ENCODE measurements around the gene SOX11.
"Not testable (repeated sequence)": the region's sequence is repeated elsewhere in the genome, so short reads cannot be mapped to it uniquely, and the experiment has no call there.

Gene SOX11

DNA sequence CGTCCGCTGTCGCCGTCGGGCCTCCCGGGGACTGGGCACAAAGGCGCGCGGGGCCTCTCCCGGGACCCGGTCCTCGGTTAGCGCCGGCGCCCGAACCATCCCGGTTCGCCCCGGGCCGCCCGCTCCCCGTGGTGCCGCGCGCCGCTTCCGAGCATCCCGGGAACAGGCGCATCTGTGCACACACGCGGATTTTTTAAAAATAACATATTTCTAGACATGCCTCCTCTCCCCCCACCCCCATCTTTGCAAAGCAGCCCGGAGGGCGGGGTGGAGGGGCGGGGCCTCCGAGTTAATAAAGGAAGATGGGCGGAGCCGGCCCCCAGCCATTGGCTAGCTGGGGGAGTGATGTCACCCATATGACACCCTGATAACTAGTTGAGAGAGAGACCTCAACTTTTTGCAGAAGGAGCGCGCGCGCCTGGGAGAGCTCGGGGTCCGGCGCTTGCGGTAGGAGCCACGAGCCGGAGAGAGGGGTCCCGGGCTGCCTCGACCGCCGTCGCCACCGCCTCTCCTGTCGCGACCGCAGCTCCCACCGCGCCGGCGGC, at the start of gene SOX11:
SOX11 (plus strand) TSS at position 400 of the 545 bp plus-strand sequence. CDS start 338 bp downstream, outside the sequence.
- no peaks in the 10 kb centered on the region for H3K9me3 ChIP-seq (ENCODE audit: control insufficient read depth, low read length)
- H3K9ac ChIP-seq (ENCODE audit: low read length): no peak within 1 kb of the TSS
- no peak within 1 kb of the TSS for H3K4me3 ChIP-seq (ENCODE audit: low read length)
- peaks cover 61% of the 10 kb centered on the region for H3K27me3 ChIP-seq (ENCODE audit: control insufficient read depth, insufficient read depth, low read length)
- peaks cover 6% of the 10 kb centered on the region for H3K4me1 ChIP-seq (ENCODE audit: control insufficient read depth, insufficient read depth, low read length)
- H3K36me3 ChIP-seq (ENCODE audit: control insufficient read depth, insufficient read depth, low read length): no peaks in the 10 kb centered on the region

DNA sequence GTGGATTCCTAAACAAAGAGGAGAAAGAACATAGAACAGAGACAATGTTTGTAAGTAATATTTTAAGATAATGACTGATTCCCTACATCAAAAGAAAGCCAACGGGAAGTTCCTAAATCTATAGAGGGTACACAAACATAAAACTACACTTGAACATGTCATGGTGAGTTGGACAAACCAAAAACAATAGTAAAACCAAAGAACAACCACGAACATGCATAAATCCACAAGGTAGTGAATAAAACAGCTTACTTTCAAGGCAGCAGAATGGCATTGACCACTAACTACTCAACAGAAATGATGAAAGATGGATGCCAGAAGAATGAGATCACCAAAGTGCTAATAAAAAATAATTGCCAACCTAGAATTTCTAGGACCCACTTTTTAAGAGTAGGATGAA, 39.5 kb upstream of the SOX11 start:
- not testable (repeated sequence) for H3K9ac ChIP-seq (ENCODE audit: low read length); H3K9me3 ChIP-seq (ENCODE audit: control insufficient read depth, low read length); H3K36me3 ChIP-seq (ENCODE audit: control insufficient read depth, insufficient read depth, low read length); H3K27me3 ChIP-seq (ENCODE audit: control insufficient read depth, insufficient read depth, low read length); H3K4me1 ChIP-seq (ENCODE audit: control insufficient read depth, insufficient read depth, low read length); H3K4me3 ChIP-seq (ENCODE audit: low read length)

DNA sequence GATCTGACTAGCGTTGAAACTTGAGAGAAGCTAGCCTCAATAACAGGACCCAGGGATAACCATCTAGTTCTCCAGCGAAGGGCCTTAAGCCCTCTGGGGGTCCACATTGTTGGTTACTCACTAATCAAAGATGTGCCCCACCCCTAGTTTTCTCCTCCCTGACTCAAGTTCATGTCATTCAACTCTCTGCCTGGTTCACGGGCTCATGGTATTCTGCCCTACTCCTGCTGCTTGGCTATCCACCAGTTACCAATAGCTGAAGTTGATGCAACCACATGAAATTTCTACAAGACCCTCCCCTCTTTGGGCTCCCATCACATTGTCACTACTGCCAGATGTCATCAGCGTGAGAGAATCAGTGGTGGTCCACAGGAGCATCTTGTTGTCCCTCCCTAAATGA, 38.4 kb upstream of the SOX11 start:
- not testable (repeated sequence) for H3K9me3 ChIP-seq (ENCODE audit: control insufficient read depth, low read length); H3K9ac ChIP-seq (ENCODE audit: low read length); H3K36me3 ChIP-seq (ENCODE audit: control insufficient read depth, insufficient read depth, low read length); H3K4me3 ChIP-seq (ENCODE audit: low read length); H3K27me3 ChIP-seq (ENCODE audit: control insufficient read depth, insufficient read depth, low read length); H3K4me1 ChIP-seq (ENCODE audit: control insufficient read depth, insufficient read depth, low read length)

DNA sequence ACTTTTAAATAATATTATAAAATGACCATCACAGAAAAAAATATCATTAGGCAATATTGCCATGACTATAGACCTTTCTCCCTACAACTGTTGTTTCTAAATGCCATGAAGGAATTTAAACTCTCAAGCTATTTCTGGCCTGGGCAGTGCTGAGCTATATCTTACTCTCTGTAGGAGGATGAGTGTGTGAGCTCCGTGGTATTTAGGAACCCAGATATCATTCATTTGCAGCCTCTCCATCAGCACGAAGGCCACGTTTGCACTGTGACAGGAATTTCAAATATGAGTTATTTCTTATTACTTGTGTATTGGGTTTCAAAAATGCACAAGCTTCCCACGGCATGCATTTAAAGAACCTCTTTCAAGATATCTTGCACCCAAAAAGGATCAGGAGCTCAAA, 35.0 kb upstream of the SOX11 start:
- H3K9ac ChIP-seq (ENCODE audit: low read length): no peak overlapping the region
- no peaks in the 10 kb centered on the region for H3K27me3 ChIP-seq (ENCODE audit: control insufficient read depth, insufficient read depth, low read length)
- H3K4me1 ChIP-seq (ENCODE audit: control insufficient read depth, insufficient read depth, low read length): no peaks in the 10 kb centered on the region
- no peaks in the 10 kb centered on the region for H3K9me3 ChIP-seq (ENCODE audit: control insufficient read depth, low read length)
- no peak overlapping the region for H3K4me3 ChIP-seq (ENCODE audit: low read length)
- no peaks in the 10 kb centered on the region for H3K36me3 ChIP-seq (ENCODE audit: control insufficient read depth, insufficient read depth, low read length)

DNA sequence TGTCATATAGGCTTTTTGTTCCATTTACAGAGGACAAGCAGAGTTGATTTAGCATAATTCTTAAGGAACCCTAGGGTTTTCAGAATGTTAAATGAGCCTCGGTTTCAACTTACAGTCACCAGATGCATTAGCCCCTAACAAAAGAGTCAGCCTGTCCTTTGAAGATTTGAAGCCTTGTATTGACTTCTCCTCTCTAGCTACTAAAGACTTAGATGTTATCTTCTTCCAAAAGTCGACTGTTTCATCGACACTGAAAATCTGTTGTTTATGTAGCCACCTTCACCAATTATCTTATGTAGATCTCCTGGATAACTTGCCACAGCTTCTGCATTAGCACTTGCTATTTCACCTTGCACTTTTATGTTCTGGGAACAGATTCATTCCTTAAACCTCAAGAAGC, 31.6 kb upstream of the SOX11 start:
- no peaks in the 10 kb centered on the region for H3K27me3 ChIP-seq (ENCODE audit: control insufficient read depth, insufficient read depth, low read length)
- no peak overlapping the region for H3K9ac ChIP-seq (ENCODE audit: low read length)
- H3K36me3 ChIP-seq (ENCODE audit: control insufficient read depth, insufficient read depth, low read length): no peaks in the 10 kb centered on the region
- no peaks in the 10 kb centered on the region for H3K4me1 ChIP-seq (ENCODE audit: control insufficient read depth, insufficient read depth, low read length)
- no peaks in the 10 kb centered on the region for H3K9me3 ChIP-seq (ENCODE audit: control insufficient read depth, low read length)
- no peak overlapping the region for H3K4me3 ChIP-seq (ENCODE audit: low read length)

DNA sequence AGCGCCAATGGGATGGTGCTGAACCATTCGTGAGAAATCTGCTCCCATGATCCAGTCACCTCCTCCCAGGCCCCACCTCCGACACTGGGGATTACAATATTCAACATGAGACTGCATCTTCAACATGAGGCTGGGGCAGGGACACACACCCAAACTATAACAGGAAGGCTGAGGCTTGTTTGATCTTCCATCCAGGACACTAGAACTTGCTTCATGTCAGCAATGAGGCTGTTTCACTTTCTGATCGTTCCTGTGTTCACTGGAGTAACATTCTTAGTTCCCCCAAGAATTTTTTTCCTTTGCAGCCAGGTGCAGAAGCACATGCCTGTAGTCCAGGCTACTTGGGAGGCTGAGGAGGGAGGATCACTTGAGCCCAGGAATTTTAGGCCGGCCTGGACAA, 30.8 kb upstream of the SOX11 start:
- Histone ChIP-seq H3K27me3 (ENCODE audit: control insufficient read depth, insufficient read depth, low read length) (no peaks in the 10 kb centered on the region), H3K9ac (ENCODE audit: low read length) (no peak overlapping the region), H3K4me1 (ENCODE audit: control insufficient read depth, insufficient read depth, low read length) (no peaks in the 10 kb centered on the region), H3K9me3 (ENCODE audit: control insufficient read depth, low read length) (no peaks in the 10 kb centered on the region), H3K36me3 (ENCODE audit: control insufficient read depth, insufficient read depth, low read length) (no peaks in the 10 kb centered on the region), H3K4me3 (ENCODE audit: low read length) (no peak overlapping the region)

DNA sequence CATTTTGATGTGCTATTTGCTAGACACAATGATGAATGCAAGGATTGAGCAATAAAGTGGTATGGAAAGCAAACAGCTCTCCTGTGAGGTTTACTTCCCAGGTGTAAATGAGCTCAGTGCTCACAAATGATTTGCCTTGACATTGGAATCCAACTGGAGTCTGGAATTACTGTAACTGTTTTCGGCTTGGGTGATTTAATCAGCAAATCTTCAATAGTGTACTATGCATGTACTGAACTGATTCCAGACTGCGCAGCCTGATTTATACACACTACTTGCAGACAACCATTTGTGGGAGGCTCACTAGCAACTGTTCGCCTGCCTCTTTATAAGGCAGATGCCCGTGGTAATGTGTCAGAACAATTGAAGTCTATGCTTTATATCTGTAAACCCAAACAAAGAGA, 27.9 kb upstream of the SOX11 start:
- H3K27me3 ChIP-seq (ENCODE audit: control insufficient read depth, insufficient read depth, low read length): no peaks in the 10 kb centered on the region
- H3K4me1 ChIP-seq (ENCODE audit: control insufficient read depth, insufficient read depth, low read length): no peaks in the 10 kb centered on the region

DNA sequence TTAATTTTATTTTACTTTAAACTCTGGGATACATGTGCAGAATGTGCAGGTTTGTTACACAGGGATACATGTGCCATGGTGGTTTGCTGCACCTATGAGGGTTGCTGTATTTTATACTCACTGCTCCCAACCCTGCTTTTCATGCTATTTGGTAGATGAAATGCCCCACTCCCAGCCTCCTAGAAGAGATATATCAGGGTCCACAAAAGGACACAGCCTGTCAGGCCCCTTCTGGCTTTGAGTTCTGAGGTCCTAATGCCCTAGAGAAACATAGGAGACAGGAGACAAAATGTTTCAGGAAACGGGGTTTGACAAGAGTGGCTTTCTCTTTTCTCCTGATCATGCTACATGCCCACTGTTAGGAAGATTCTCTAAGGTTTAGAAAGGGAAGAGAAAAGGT, 27.1 kb upstream of the SOX11 start:
- Histone ChIP-seq H3K4me3 (ENCODE audit: low read length) (no peak overlapping the region), H3K4me1 (ENCODE audit: control insufficient read depth, insufficient read depth, low read length) (no peaks in the 10 kb centered on the region), H3K9me3 (ENCODE audit: control insufficient read depth, low read length) (no peaks in the 10 kb centered on the region), H3K36me3 (ENCODE audit: control insufficient read depth, insufficient read depth, low read length) (no peaks in the 10 kb centered on the region), H3K27me3 (ENCODE audit: control insufficient read depth, insufficient read depth, low read length) (no peaks in the 10 kb centered on the region), H3K9ac (ENCODE audit: low read length) (no peak overlapping the region)

More for the DNA sequence above, 27.9 kb upstream of the SOX11 start:
- H3K36me3 ChIP-seq (ENCODE audit: control insufficient read depth, insufficient read depth, low read length): no peaks in the 10 kb centered on the region
- no peak overlapping the region for H3K4me3 ChIP-seq (ENCODE audit: low read length)
- H3K9me3 ChIP-seq (ENCODE audit: control insufficient read depth, low read length): no peaks in the 10 kb centered on the region
- no peak overlapping the region for H3K9ac ChIP-seq (ENCODE audit: low read length)

DNA sequence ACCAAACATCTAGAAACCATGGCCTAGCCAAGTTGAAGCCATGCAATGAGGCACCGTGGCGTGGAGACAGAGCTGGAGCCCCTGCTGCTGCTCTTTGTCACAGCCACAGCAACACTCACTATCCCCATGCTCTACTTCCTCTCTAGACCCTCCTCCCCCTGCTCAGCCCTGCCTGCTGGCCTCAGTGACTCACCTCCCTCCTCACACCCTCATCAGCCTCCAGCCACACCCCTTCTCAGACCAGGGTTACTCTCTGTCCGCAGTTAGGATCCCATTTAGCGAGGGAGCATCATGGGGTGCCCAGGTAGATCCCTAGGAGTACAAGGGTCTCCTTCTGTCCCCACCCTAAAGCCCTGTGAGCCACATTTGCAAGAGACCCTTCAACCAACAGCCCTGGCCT, 25.4 kb upstream of the SOX11 start:
- no peaks in the 10 kb centered on the region for H3K36me3 ChIP-seq (ENCODE audit: control insufficient read depth, insufficient read depth, low read length)
- no peak overlapping the region for H3K9ac ChIP-seq (ENCODE audit: low read length)
- H3K4me1 ChIP-seq (ENCODE audit: control insufficient read depth, insufficient read depth, low read length): no peaks in the 10 kb centered on the region
- H3K9me3 ChIP-seq (ENCODE audit: control insufficient read depth, low read length): no peaks in the 10 kb centered on the region
- no peak overlapping the region for H3K4me3 ChIP-seq (ENCODE audit: low read length)
- H3K27me3 ChIP-seq (ENCODE audit: control insufficient read depth, insufficient read depth, low read length): no peaks in the 10 kb centered on the region

DNA sequence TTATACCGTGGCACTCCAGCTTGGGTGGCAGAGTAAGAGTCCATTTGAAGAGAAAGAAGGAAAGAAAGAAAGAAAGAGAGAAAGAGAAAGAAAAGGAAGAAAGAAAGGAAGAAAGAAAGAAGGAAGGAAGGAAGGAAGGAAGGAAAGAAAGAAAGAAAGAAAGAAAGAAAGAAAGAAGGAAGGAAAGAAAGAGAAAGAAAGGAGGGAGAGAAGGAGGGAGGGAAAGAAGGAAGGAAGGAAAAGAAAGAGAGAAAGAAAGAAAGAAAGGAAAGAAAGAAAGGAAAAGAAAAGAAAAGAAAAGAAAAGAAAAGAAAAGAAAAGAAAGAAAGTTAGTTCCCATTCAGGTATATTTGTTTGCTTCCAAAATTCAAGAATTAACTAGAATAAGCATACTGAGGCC, 24.5 kb upstream of the SOX11 start:
- H3K9me3 ChIP-seq (ENCODE audit: control insufficient read depth, low read length); H3K4me3 ChIP-seq (ENCODE audit: low read length); H3K36me3 ChIP-seq (ENCODE audit: control insufficient read depth, insufficient read depth, low read length); H3K27me3 ChIP-seq (ENCODE audit: control insufficient read depth, insufficient read depth, low read length); H3K4me1 ChIP-seq (ENCODE audit: control insufficient read depth, insufficient read depth, low read length); H3K9ac ChIP-seq (ENCODE audit: low read length): not testable (repeated sequence)

DNA sequence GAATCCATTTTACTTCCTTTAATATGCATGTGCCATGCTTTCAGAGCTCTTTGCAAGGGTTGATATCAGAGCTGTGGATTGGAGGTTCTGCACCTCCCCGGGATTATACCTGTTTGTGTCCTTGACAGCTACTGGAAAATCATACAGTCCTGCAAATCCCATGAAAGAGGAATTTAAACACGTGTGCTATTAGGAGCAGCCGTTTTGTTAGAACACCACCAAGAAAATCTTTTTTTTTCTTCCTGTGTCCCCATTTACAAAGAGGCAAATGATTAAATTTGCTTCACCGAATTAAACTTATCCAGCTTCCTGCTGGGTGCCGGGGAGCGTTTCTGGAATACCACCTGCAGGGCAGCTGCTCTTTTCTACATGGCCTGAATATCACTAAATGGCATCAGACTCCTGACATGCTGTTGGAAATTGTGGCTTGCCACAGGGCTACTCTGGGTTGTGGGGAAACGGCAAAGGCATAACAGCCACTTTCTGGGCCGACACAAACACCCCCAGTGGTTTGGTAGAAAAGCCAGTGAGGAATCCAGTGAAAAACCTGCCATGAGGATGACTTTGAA, 23.4 kb upstream of the SOX11 start:
- Histone ChIP-seq H3K36me3 (ENCODE audit: control insufficient read depth, insufficient read depth, low read length) (no peaks in the 10 kb centered on the region), H3K9me3 (ENCODE audit: control insufficient read depth, low read length) (no peaks in the 10 kb centered on the region)

DNA sequence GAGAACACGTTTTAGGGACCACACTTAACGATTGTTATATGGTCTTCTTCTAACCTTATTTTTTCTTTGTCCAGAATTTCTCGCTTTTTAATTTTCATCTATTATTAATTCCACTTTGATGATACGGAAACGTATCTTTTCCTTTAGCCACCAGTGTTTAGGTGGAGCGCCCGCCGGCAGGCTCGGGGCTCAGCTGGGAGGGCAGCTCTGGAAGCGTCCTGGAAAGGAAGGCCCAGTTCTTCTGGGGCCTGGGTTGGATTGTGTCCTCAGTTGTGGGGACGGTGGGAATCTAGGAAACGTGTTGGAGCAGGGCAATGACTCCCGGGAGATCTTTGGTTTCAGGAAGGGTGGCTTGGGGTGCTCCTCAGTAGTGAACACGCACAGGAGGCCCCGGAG, 19.4 kb upstream of the SOX11 start:
- H3K4me1 ChIP-seq (ENCODE audit: control insufficient read depth, insufficient read depth, low read length): no peaks in the 10 kb centered on the region
- no peaks in the 10 kb centered on the region for H3K9me3 ChIP-seq (ENCODE audit: control insufficient read depth, low read length)
- no peak overlapping the region for H3K4me3 ChIP-seq (ENCODE audit: low read length)
- no peak overlapping the region for H3K9ac ChIP-seq (ENCODE audit: low read length)
- no peaks in the 10 kb centered on the region for H3K36me3 ChIP-seq (ENCODE audit: control insufficient read depth, insufficient read depth, low read length)
- peaks cover 23% of the 10 kb centered on the region for H3K27me3 ChIP-seq (ENCODE audit: control insufficient read depth, insufficient read depth, low read length)

More for the DNA sequence above, 23.4 kb upstream of the SOX11 start:
- Histone ChIP-seq H3K27me3 (ENCODE audit: control insufficient read depth, insufficient read depth, low read length) (peaks cover 12% of the 10 kb centered on the region), H3K9ac (ENCODE audit: low read length) (no peak overlapping the region), H3K4me1 (ENCODE audit: control insufficient read depth, insufficient read depth, low read length) (no peaks in the 10 kb centered on the region), H3K4me3 (ENCODE audit: low read length) (no peak overlapping the region)
